ENCODE data around the gene SCN5A.

The SCN5A gene

GRCh38 chr3:38627956-38628355 is 21.5 kb downstream of the SCN5A start:
- H3K9me3 Mint-ChIP-seq: no peaks in the 10 kb centered on the region
- no peak for DNase-seq (ENCODE audit: low spot score)
- H3K4me1 Mint-ChIP-seq (ENCODE audit: low read depth): no peaks in the 10 kb centered on the region
- H3K36me3 Mint-ChIP-seq (ENCODE audit: low read depth): no peaks in the 10 kb centered on the region
- no peaks in the 10 kb centered on the region for H3K27me3 Mint-ChIP-seq (ENCODE audit: low read depth)
- no peak overlapping the region for H3K27ac Mint-ChIP-seq
- H3K4me3 Mint-ChIP-seq: no peak overlapping the region

DNA sequence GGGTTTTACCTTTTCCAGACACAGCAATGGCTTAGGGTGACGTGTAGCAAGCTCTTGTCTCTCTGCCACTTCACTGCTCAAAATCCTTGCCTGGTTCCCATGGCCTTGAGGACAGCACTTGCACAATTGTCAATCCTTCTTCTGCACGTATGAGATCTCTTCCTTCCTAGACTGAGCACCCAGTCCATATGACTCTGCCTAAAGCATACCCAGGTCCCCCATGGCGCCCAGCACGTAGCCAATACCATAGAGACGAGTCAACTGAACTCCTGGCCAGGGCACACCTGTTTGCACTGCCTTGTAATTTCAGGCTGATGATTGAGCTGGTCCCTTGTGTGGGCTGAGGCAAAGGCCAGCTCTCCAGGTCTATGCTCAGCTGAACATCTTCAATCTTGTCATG is 23.3 kb downstream of the SCN5A start:
- H3K4me1 Mint-ChIP-seq (ENCODE audit: low read depth): no peaks in the 10 kb centered on the region
- H3K9me3 Mint-ChIP-seq: no peaks in the 10 kb centered on the region
- H3K27ac Mint-ChIP-seq: no peak overlapping the region
- no peak overlapping the region for H3K4me3 Mint-ChIP-seq
- H3K27me3 Mint-ChIP-seq (ENCODE audit: low read depth): no peaks in the 10 kb centered on the region
- no peak for DNase-seq (ENCODE audit: low spot score)
- H3K36me3 Mint-ChIP-seq (ENCODE audit: low read depth): no peaks in the 10 kb centered on the region

GRCh38 chr3:38623539-38623938 is 25.9 kb downstream of the SCN5A start:
- DNase-seq (ENCODE audit: low spot score): no peak

GRCh38 chr3:38622336-38622735 is 27.2 kb downstream of the SCN5A start:
- Mint-ChIP-seq H3K36me3 (ENCODE audit: low read depth) (no peaks in the 10 kb centered on the region), H3K27ac (no peak overlapping the region), H3K4me3 (no peak overlapping the region), H3K4me1 (ENCODE audit: low read depth) (no peaks in the 10 kb centered on the region), H3K27me3 (ENCODE audit: low read depth) (no peaks in the 10 kb centered on the region), H3K9me3 (no peaks in the 10 kb centered on the region)
- DNase-seq (ENCODE audit: low spot score): no peak

More at GRCh38 chr3:38623539-38623938, 25.9 kb downstream of the SCN5A start:
- H3K9me3 Mint-ChIP-seq: no peaks in the 10 kb centered on the region
- no peaks in the 10 kb centered on the region for H3K27me3 Mint-ChIP-seq (ENCODE audit: low read depth)
- no peak overlapping the region for H3K27ac Mint-ChIP-seq
- H3K36me3 Mint-ChIP-seq (ENCODE audit: low read depth): no peaks in the 10 kb centered on the region
- no peaks in the 10 kb centered on the region for H3K4me1 Mint-ChIP-seq (ENCODE audit: low read depth)
- no peak overlapping the region for H3K4me3 Mint-ChIP-seq

DNA sequence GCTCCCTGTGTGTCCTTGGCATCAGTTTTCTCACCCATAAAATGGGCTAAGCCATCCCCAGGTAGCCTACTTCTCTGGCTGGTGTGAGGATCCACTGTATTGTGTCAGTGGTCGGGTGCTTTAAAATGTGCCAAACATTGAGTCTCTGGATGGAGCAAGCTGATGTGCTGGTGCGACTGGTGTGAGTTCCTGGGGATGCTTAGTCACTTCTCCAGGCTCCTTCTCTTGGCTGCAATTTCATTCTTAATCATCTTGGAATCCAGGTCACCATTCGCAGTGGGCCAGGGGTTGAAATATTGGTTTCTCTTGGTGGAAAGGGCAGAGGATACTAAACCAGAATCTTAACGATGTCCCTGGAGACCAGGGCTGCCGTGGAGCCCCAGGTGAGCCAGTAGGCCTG is 29.3 kb downstream of the SCN5A start:
- Mint-ChIP-seq H3K27ac (no peak overlapping the region), H3K4me1 (ENCODE audit: low read depth) (no peaks in the 10 kb centered on the region), H3K27me3 (ENCODE audit: low read depth) (no peaks in the 10 kb centered on the region), H3K4me3 (no peak overlapping the region), H3K36me3 (ENCODE audit: low read depth) (no peaks in the 10 kb centered on the region), H3K9me3 (no peaks in the 10 kb centered on the region)
- no peak for DNase-seq (ENCODE audit: low spot score)

- Mint-ChIP-seq H3K4me1 (ENCODE audit: low read depth) (no peaks in the 10 kb centered on the region), H3K4me3 (no peak overlapping the region), H3K27me3 (ENCODE audit: low read depth) (no peaks in the 10 kb centered on the region), H3K9me3 (no peaks in the 10 kb centered on the region), H3K27ac (no peak overlapping the region), H3K36me3 (ENCODE audit: low read depth) (no peaks in the 10 kb centered on the region)
- no peak for DNase-seq (ENCODE audit: low spot score)
Measured at GRCh38 chr3:38618343-38618742, 31.1 kb downstream of the SCN5A start.

DNA sequence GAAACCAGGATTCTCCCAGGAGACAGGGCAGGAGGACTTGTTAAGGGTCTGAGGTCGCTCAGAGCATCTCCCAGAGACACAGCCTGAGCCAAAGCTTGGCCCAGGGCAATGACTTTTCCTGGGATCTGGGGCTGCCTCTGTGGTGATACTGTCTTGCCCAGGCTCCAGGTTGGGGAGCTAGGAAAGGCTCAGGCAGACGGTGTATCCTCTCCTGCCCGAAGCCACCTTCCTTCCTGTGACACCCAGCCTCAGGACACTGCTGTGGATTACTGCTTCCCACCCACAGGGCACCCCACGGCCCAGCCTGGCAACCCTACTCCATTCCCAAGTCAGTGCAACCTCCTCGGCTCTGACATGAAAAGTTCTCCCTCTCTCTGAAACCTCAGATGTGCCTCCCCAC is 31.9 kb downstream of the SCN5A start:
- H3K4me3 Mint-ChIP-seq: no peak overlapping the region
- H3K36me3 Mint-ChIP-seq (ENCODE audit: low read depth): no peaks in the 10 kb centered on the region
- H3K4me1 Mint-ChIP-seq (ENCODE audit: low read depth): no peaks in the 10 kb centered on the region
- H3K27me3 Mint-ChIP-seq (ENCODE audit: low read depth): no peaks in the 10 kb centered on the region
- no peak overlapping the region for H3K27ac Mint-ChIP-seq
- no peak for DNase-seq (ENCODE audit: low spot score)
- H3K9me3 Mint-ChIP-seq: no peaks in the 10 kb centered on the region

- Mint-ChIP-seq H3K9me3 (no peaks in the 10 kb centered on the region), H3K4me1 (ENCODE audit: low read depth) (no peaks in the 10 kb centered on the region), H3K27ac (no peak overlapping the region), H3K4me3 (no peak overlapping the region), H3K36me3 (ENCODE audit: low read depth) (no peaks in the 10 kb centered on the region), H3K27me3 (ENCODE audit: low read depth) (no peaks in the 10 kb centered on the region)
- no peak for DNase-seq (ENCODE audit: low spot score)
Measured at GRCh38 chr3:38617137-38617536, 32.4 kb downstream of the SCN5A start.

- Mint-ChIP-seq H3K4me3 (no peak overlapping the region), H3K27ac (no peak overlapping the region), H3K9me3 (no peaks in the 10 kb centered on the region), H3K4me1 (ENCODE audit: low read depth) (no peaks in the 10 kb centered on the region), H3K36me3 (ENCODE audit: low read depth) (no peaks in the 10 kb centered on the region), H3K27me3 (ENCODE audit: low read depth) (no peaks in the 10 kb centered on the region)
- no peak for DNase-seq (ENCODE audit: low spot score)
Measured at GRCh38 chr3:38616658-38617057, 32.8 kb downstream of the SCN5A start.

DNA sequence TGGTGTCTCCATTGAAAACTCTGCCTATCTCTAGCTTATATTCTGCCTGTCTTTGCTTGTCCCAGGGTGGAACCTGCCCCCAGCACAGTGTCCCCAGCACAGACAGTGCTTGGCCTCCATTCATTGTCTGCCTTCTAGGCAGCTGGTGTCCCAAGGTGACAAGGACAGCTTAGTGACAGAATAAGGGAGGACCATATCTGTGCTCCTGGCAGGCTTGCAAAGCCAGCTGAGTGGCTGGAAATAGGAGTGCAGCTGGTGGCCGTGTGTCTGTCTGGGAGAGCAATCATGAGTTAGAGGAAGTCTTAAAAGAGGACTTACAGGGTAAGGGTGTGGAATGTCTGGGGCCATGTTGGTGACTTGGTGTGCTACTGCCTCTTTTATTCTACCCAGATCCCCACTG is 33.4 kb downstream of the SCN5A start:
- Mint-ChIP-seq H3K9me3 (no peaks in the 10 kb centered on the region), H3K27ac (no peak overlapping the region), H3K27me3 (ENCODE audit: low read depth) (no peaks in the 10 kb centered on the region), H3K36me3 (ENCODE audit: low read depth) (no peaks in the 10 kb centered on the region), H3K4me3 (no peak overlapping the region), H3K4me1 (ENCODE audit: low read depth) (no peaks in the 10 kb centered on the region)
- no peak for DNase-seq (ENCODE audit: low spot score)

- no peak for DNase-seq (ENCODE audit: low spot score)
- Mint-ChIP-seq H3K27ac (no peak overlapping the region), H3K4me3 (no peak overlapping the region), H3K9me3 (no peaks in the 10 kb centered on the region), H3K4me1 (ENCODE audit: low read depth) (no peaks in the 10 kb centered on the region), H3K36me3 (ENCODE audit: low read depth) (no peaks in the 10 kb centered on the region), H3K27me3 (ENCODE audit: low read depth) (no peaks in the 10 kb centered on the region)
Measured at GRCh38 chr3:38614651-38615352, 34.7 kb downstream of the SCN5A start.

- no peak for DNase-seq (ENCODE audit: low spot score)
- Mint-ChIP-seq H3K4me3 (no peak overlapping the region), H3K27me3 (ENCODE audit: low read depth) (no peaks in the 10 kb centered on the region), H3K36me3 (ENCODE audit: low read depth) (no peaks in the 10 kb centered on the region), H3K9me3 (no peaks in the 10 kb centered on the region), H3K4me1 (ENCODE audit: low read depth) (no peaks in the 10 kb centered on the region), H3K27ac (no peak overlapping the region)
Measured at GRCh38 chr3:38614091-38614490, 35.4 kb downstream of the SCN5A start.

GRCh38 chr3:38613426-38613825 is 36.1 kb downstream of the SCN5A start:
- Mint-ChIP-seq H3K36me3 (ENCODE audit: low read depth) (no peaks in the 10 kb centered on the region), H3K4me3 (no peak overlapping the region), H3K27me3 (ENCODE audit: low read depth) (no peaks in the 10 kb centered on the region), H3K9me3 (no peaks in the 10 kb centered on the region), H3K27ac (no peak overlapping the region), H3K4me1 (ENCODE audit: low read depth) (no peaks in the 10 kb centered on the region)
- DNase-seq (ENCODE audit: low spot score): no peak

GRCh38 chr3:38611866-38612265 is 37.6 kb downstream of the SCN5A start:
- Mint-ChIP-seq H3K4me1 (ENCODE audit: low read depth) (no peaks in the 10 kb centered on the region), H3K4me3 (no peak overlapping the region), H3K27me3 (ENCODE audit: low read depth) (no peaks in the 10 kb centered on the region), H3K36me3 (ENCODE audit: low read depth) (no peaks in the 10 kb centered on the region), H3K27ac (no peak overlapping the region), H3K9me3 (no peaks in the 10 kb centered on the region)
- DNase-seq (ENCODE audit: low spot score): no peak

DNA sequence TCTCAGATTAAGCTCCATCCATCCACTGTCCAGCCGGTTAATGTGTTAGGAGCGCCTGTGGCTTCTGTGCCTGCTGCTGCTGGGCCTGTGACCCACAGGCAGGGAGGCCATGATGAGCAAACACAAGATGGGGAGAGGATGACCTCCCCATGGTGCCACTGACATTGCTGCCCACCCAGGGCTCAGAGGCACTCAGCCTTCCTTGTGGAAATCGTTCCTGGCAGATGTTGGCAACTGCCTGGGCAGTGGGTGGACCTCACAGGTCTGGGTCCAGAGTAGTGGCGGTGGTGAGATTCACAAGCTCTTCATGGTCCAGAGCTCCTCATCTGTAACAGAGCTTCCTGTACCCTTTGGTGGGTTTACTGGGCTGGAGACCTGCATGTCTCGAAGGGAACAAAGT is 38.6 kb downstream of the SCN5A start:
- Mint-ChIP-seq H3K36me3 (ENCODE audit: low read depth) (no peaks in the 10 kb centered on the region), H3K4me3 (no peak overlapping the region), H3K4me1 (ENCODE audit: low read depth) (no peaks in the 10 kb centered on the region), H3K27me3 (ENCODE audit: low read depth) (no peaks in the 10 kb centered on the region), H3K27ac (no peak overlapping the region), H3K9me3 (no peaks in the 10 kb centered on the region)
- no peak for DNase-seq (ENCODE audit: low spot score)

Measured in T-helper 2 cell treated with Interferon-gamma antibody and Interleukin-4, amounts not matched to agents 5 μg/mL and 100 μg/mL, for 36 hours (primary cell).